Measurements from ENCODE around the gene PLCB4. TPM values are rescaled to one million over a fixed set of nuclear protein-coding genes. Genes with fewer than 3 reads are reported as not detected.
A peak's percentile ranks its signal among the peaks of the same experiment; 100 is the strongest.

The PLCB4 gene
- total RNA-seq, 6 experiments from 2014 or later: 71.8 to 95.7 (median 79.1) TPM

DNA sequence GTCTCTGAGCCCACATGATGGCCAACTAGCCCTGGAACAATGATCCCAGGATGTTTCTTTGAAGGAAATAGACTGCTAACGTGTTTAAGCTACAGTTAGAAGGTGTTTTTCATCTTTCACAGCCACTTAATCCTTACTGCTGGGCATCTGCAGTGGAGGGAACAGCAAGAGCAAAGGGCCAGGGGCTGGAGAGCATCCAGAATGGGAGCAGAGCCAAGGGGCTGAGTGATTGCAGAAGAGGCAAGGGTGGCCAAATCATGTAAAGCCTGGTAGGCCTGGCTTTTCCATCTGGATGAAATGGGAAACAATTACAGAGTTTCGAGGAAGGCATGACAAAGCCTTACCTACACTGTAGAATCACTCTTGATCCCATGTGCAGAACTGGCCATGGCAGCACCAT, 426.8 kb downstream of the PLCB4 start:
- TF ChIP-seq, protein P1, sequence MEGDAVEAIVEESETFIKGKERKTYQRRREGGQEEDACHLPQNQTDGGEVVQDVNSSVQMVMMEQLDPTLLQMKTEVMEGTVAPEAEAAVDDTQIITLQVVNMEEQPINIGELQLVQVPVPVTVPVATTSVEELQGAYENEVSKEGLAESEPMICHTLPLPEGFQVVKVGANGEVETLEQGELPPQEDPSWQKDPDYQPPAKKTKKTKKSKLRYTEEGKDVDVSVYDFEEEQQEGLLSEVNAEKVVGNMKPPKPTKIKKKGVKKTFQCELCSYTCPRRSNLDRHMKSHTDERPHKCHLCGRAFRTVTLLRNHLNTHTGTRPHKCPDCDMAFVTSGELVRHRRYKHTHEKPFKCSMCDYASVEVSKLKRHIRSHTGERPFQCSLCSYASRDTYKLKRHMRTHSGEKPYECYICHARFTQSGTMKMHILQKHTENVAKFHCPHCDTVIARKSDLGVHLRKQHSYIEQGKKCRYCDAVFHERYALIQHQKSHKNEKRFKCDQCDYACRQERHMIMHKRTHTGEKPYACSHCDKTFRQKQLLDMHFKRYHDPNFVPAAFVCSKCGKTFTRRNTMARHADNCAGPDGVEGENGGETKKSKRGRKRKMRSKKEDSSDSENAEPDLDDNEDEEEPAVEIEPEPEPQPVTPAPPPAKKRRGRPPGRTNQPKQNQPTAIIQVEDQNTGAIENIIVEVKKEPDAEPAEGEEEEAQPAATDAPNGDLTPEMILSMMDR (IDR thresholded peaks at IDR 0.05): no peak
- H3K27ac Mint-ChIP-seq: no peak overlapping the region
- no peak overlapping the region for H3K4me3 Mint-ChIP-seq
- H3K4me1 Mint-ChIP-seq (ENCODE audit: low read depth): peaks cover 6% of the 10 kb centered on the region; the same call in 1 of the 2 replicates
- H3K36me3 Mint-ChIP-seq (ENCODE audit: low read depth): no peaks in the 10 kb centered on the region
- no peaks in the 10 kb centered on the region for H3K9me3 Mint-ChIP-seq
- no peak for DNase-seq
- H3K27me3 Mint-ChIP-seq (ENCODE audit: insufficient read depth): peaks cover 6% of the 10 kb centered on the region

DNA sequence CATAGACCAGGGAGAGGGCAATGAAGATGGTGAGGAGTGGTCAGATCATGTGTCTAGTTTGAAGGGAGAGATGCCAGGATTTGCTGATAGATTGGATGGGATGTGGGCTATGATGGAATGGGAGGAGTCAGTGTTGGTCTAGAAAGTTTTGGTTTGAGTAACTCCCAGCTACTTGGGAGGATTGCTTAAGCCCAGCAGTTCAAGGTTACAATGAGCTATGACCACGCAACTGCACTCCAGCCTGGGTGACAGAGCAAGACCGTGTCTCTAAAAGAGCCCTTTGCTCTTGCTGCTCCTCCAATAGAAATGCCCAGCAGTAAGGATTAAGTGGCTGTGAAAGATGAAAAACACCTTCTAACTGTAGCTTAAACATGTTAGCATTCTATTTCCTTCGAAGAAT, 427.3 kb downstream of the PLCB4 start:
- H3K9me3 Mint-ChIP-seq: no peaks in the 10 kb centered on the region
- TF ChIP-seq, protein P1 (IDR thresholded peaks at IDR 0.05): no peak
- H3K27me3 Mint-ChIP-seq (ENCODE audit: insufficient read depth): peaks cover 6% of the 10 kb centered on the region
- H3K27ac Mint-ChIP-seq: no peak overlapping the region
- peaks cover 6% of the 10 kb centered on the region; the same call in 1 of the 2 replicates for H3K4me1 Mint-ChIP-seq (ENCODE audit: low read depth)
- no peaks in the 10 kb centered on the region for H3K36me3 Mint-ChIP-seq (ENCODE audit: low read depth)
- no peak overlapping the region for H3K4me3 Mint-ChIP-seq
- DNase-seq: no peak

DNA sequence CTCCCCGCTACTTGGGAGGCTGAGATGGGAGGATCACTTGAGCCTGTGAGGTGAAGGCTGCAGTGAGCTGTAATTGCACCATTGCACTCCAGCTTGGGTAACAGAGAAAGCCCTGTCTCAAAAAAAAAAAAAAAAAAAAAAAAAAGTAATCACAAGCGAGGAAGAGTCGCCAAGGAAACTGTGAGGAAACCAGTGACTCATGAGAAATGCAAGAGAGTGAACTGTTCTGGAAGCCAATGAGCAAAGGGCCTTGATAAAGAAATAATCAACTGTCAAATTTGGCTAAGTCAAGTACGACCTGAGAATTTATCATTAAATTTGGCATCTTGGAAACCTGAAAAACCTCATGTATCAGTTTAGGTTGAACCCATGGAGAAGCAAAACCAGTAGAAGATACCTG, 429.4 kb downstream of the PLCB4 start:
- H3K4me1 Mint-ChIP-seq (ENCODE audit: low read depth): peaks cover 6% of the 10 kb centered on the region; the same call in 1 of the 2 replicates
- TF ChIP-seq, protein P1 (IDR thresholded peaks at IDR 0.05): no peak
- H3K27ac Mint-ChIP-seq: no peak overlapping the region
- no peaks in the 10 kb centered on the region for H3K9me3 Mint-ChIP-seq
- DNase-seq: peak; percentile 41
- no peaks in the 10 kb centered on the region for H3K36me3 Mint-ChIP-seq (ENCODE audit: low read depth)
- H3K27me3 Mint-ChIP-seq (ENCODE audit: insufficient read depth): no peaks in the 10 kb centered on the region; the same call in 1 of the 2 replicates
- H3K4me3 Mint-ChIP-seq: no peak overlapping the region

DNA sequence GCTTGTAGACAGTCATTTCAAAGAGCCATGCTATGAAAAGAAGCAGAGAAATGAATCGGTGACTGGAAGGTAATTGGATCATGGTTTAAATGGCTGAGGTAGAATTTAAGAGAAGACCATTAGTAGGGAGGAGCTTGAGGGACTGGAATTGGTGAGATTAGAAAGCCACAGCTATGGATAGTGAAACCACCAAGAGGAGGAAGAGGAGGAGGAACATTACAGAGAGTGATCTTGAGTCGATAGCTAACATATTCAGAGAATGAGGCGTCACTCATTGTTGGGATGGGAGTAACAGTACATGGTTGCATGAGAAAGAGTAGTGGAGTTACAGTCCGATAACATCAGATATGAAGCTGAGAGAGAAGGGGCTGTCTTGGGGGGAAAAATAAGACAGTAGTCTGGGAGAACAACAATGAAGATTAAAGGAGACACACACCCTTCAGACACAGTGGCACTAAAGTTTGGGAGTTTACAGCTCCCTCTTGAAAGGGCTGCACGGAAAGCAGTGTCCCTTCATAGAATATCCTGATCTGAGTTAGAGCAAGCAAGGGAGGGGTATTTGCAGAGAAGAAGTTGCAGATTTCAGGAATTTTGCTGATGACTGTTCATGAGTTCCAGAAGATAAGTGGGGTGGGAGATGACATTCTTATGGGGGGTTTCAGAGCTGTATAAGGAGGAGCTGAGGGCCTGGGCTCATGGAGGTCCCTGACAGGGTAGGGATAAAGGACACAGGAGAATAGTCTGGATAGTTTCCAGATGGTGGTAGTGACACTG, 430.4 kb downstream of the PLCB4 start:
- peaks cover 6% of the 10 kb centered on the region; the same call in 1 of the 2 replicates for H3K4me1 Mint-ChIP-seq (ENCODE audit: low read depth)
- TF ChIP-seq, protein P1 (IDR thresholded peaks at IDR 0.05): no peak

DNA sequence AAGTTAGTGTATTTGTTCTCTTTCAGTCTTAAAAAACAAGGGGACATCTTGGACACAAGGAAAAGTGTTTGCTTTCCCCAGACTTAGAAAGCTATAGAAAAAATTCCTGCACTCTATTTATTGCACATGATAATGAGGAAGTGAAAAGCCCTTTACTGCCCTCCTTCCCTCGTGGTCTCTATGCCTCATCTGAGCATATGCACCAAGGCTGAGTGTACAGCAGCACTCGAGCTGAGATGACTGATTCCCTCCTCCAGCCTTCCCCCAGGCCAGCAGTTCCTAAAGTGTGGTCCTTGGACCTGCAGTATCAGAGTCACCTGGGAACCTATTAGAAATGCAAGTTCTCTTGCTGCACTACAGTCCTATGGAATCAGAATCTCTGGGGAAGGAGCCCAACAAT, 431.2 kb downstream of the PLCB4 start:
- Mint-ChIP-seq H3K4me3 (no peak overlapping the region), H3K4me1 (ENCODE audit: low read depth) (peaks cover 6% of the 10 kb centered on the region; the same call in 1 of the 2 replicates), H3K27me3 (ENCODE audit: insufficient read depth) (peaks cover 2% of the 10 kb centered on the region), H3K27ac (no peak overlapping the region), H3K9me3 (no peaks in the 10 kb centered on the region), H3K36me3 (ENCODE audit: low read depth) (no peaks in the 10 kb centered on the region)
- TF ChIP-seq, protein P1 (IDR thresholded peaks at IDR 0.05): no peak
- DNase-seq: no peak

More for the DNA sequence above, 430.4 kb downstream of the PLCB4 start:
- Mint-ChIP-seq H3K27me3 (ENCODE audit: insufficient read depth) (peaks cover 2% of the 10 kb centered on the region), H3K4me3 (no peak overlapping the region), H3K9me3 (no peaks in the 10 kb centered on the region), H3K27ac (no peak overlapping the region), H3K36me3 (ENCODE audit: low read depth) (no peaks in the 10 kb centered on the region)
- no peak for DNase-seq

Data from HFFc6 (cell line).